ENCODE measurements around the gene CACNB3.
"Not testable (repeated sequence)": the region's sequence is repeated elsewhere in the genome, so short reads cannot be mapped to it uniquely, and the experiment has no call there.

The CACNB3 gene

GRCh38 chr12:48857278-48857994 is 39.1 kb downstream of the CACNB3 start:
- no peak for DNase-seq

GRCh38 chr12:48858043-48858442 is 39.7 kb downstream of the CACNB3 start:
- DNase-seq, result no peak

GRCh38 chr12:48859607-48860006 is 41.3 kb downstream of the CACNB3 start:
- no peak for DNase-seq

- not testable (repeated sequence) for DNase-seq
These were observed 41.9 kb downstream of the CACNB3 start for GRCh38 chr12:48860236-48860635.

- DNase-seq, result no peak
These were observed 42.8 kb downstream of the CACNB3 start for GRCh38 chr12:48861111-48861510.

GRCh38 chr12:48862760-48863159 is 44.5 kb downstream of the CACNB3 start:
- DNase-seq, result no peak

GRCh38 chr12:48863291-48863690 is 45.0 kb downstream of the CACNB3 start:
- DNase-seq, result no peak

- peak; percentile 97 for DNase-seq
These were observed 47.2 kb downstream of the CACNB3 start, which contains the start of gene RND1 for GRCh38 chr12:48865281-48866051. Gene RND1, minus strand, starts transcription at chr12:48865870. Its CDS starts 103 bp downstream, at chr12:48865767.

GRCh38 chr12:48866052-48866711 is 47.9 kb downstream of the CACNB3 start:
- no peak for DNase-seq

GRCh38 chr12:48868451-48868850 is 50.2 kb downstream of the CACNB3 start:
- no peak for DNase-seq

GRCh38 chr12:48869191-48869590 is 50.9 kb downstream of the CACNB3 start:
- DNase-seq, result no peak

GRCh38 chr12:48873096-48873495 is 54.8 kb downstream of the CACNB3 start:
- no peak for DNase-seq

- DNase-seq, result not testable (repeated sequence)
These were observed 55.2 kb downstream of the CACNB3 start for GRCh38 chr12:48873534-48873933.

GRCh38 chr12:48875944-48876515 is 57.7 kb downstream of the CACNB3 start:
- DNase-seq, result no peak
